Head of caudate nucleus (tissue), 42 donors: ENCODE data around the gene MRAS.
"Not testable (repeated sequence)": the region's sequence is repeated elsewhere in the genome, so short reads cannot be mapped to it uniquely, and the experiment has no call there.

Source experiments
- DNase-seq, 42 donors: peaks; one replicate each; pipeline versions ENCODE4 v3.0.0 to v3.0.0-alpha.2; 2020 to 2021; ENCODE audit warnings: mixed read lengths in 7 of 42
- intact Hi-C: fragments of 100-400 bp; cut with DNase I; formaldehyde crosslinking; loops from one replicate; pipeline ENCODE4 v1.15.0; 2022

MRAS gene

GRCh38 chr3:138401834-138402233 lies 53.5 kb downstream of the MRAS start:
- intact Hi-C loops: loop anchor here (10.0 kb wide), 1 partner anchor 57 kb away; the partner anchor contains the start of gene MRAS

DNA sequence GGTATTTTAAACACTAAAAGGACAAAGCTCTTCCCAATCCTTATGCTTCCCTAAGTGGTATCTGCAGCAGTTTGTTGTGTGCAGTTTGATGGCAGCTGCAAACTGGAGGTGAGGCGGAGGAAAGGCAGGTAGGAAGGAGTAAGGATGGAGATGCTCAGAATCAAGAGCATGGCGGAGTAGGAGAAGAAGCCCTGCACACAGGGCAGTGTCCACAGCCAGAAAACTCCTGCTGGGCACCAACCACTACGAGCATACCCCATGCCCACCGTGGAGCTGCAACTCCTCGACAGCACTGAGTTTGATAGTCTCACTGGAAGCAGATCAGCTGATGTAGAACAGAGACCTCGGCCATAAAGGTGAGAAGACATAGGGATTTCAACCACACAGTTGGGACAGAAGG lies 55.7 kb downstream of the MRAS start:
- intact Hi-C loops: loop anchor here (10.0 kb wide), 1 partner anchor 59 kb away; the partner anchor contains the start of gene MRAS
- peak in 2 of 42 donors; percentile 1 to 8 for DNase-seq

More at GRCh38 chr3:138401834-138402233, 53.5 kb downstream of the MRAS start:
- DNase-seq: peak in 1 of 42 donors; percentile 2

DNA sequence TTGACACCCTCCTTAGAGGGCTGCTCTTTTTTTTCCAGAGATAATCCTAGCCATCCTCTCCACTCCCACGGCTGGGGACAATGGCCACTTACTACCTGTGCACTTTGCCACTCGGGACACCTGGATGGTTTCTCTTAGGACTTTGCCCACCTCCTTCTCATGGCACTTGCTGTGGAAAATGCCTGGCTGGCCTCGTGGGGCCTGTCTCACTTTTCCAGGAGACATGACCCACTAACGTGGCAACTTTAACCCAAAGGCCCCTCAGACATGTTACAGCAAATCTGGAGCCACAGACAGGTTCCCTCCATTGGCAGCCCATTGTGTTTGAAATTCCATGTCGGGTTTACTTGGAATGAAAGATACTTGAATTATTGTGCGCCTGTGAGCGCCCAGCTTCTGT lies 56.6 kb downstream of the MRAS start:
- intact Hi-C loops: loop anchor here (10.0 kb wide), 1 partner anchor 60 kb away; the partner anchor contains the start of gene MRAS
- DNase-seq: peak in 2 of 42 donors; percentile 5 to 9

- intact Hi-C loops: loop anchor here (10.0 kb wide), 1 partner anchor 61 kb away; the partner anchor contains the start of gene MRAS
- DNase-seq: peak in 1 of 42 donors; percentile 12
Observed at GRCh38 chr3:138405486-138405885, 57.1 kb downstream of the MRAS start.

GRCh38 chr3:138406606-138407005 lies 58.2 kb downstream of the MRAS start:
- intact Hi-C loops: loop anchor here (10.0 kb wide), 1 partner anchor 62 kb away; the partner anchor contains the start of gene MRAS
- peak in 1 of 42 donors; percentile 12 for DNase-seq

DNA sequence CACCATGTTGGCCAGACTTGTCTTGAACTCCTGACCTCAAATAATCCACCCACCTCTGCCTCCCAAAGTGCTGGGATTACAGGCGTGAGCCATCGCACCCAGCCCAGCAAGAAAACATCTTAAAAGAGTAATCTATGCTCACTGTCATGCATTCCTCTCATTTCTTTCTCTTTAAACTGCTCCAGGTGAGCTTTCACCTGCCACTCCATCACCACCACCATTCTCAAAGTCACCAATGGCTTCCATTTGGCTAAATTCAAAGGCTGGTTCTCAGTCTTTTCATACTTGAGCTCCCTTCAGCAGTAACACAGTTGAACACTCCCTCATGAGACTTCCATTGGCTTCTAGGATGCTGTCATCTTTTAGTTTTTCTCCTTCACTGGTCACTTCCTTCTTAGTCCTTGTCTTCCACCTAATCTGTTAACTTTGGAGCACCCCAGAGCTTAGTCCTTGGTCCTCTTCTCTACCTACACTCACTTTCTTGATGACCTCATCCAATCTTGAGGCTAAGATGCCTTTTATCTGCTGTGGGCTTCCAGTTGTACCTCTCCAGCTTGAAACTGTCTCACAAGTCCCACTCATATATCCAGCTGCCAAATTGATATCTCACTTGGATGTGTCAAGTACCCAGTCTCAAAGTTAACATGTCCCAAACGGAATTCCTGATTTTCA lies 59.0 kb downstream of the MRAS start:
- intact Hi-C loops: loop anchor here (10.0 kb wide), 1 partner anchor 63 kb away; the partner anchor contains the start of gene MRAS

DNA sequence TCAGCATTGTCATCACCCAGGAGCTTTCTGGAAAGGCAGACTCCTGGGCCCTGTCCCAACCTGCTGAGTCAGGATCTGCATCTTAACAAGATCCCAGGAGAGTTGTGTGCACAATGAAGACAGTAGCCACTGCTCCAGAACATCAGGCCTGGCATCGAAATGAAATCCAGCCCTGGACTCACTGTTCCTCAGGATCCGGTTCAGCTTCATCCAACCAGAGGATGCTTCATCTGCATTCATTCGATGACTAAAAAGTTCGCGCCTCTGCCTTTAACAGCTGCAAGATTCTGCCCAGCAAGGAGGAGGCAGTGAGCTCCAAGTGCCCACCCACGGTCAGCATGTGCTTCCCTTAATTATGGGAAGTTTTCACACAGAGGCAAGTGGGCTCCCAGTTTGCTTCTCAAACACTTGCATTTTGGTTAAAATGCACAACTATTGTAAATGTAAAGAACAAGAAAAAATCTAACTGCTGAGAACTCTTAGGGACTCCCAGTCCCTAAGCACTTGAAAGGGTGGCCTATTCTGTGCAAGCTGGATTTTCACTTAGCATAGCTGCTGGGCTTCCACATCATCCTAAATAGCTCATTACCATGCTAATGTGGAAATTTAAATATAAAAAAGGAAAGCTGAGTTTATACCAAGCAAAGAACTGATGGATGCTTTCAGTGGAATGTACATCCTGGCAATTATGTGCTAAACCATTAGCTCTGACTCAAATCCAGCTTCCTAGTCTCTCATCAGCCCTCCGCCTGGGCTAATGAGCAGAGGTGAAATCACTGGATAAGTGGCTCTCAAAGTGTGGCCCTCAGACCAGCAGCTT lies 60.6 kb downstream of the MRAS start:
- DNase-seq: peak in 18 of 42 donors; percentile 5 to 65 (median 36)
- intact Hi-C loops: loop anchor here (10.0 kb wide), 1 partner anchor 64 kb away; the partner anchor contains the start of gene MRAS

More for the DNA sequence above, 59.0 kb downstream of the MRAS start:
- peak in 1 of 42 donors; percentile 13 for DNase-seq

DNA sequence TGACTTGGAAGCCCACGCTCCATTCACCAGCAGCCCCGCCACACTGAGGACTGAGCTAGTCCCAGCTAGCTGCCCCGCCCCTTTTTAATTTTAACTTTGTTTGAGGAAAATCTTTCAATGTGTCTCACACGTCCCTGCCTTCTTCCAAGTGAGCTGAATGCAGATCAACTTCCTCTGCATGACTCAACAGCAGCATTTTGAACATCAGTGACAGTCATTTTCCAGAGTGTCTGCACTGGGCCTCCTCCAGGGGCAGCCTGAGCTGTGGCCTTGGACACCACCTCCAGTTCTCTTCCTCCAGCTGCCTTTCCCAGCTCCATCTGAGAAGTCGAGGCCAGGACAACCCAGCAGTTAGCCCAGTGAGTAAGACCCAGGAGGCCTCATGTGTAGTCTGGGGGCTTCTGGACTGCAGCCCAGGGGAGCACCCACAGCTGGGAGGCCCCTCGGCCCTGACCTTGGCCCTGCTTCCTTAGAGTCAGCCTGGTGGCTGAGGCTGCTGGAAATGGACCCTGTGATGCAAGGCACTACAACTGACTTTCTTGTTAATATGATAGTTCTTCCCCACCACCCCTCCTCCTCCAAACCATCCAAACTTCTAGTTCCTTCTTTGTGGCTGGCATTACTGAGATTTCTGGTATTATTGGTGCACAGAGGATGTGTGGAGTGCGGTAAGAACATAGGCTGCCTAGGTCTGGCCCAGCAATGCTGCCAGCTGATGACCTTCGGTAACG lies 64.6 kb downstream of the MRAS start:
- intact Hi-C loops: no loop called here
- peak in 23 of 42 donors; percentile 19 to 75 (median 46) for DNase-seq

- intact Hi-C loops: not testable (repeated sequence)
- DNase-seq: peak in 1 of 42 donors; percentile 1
Observed at GRCh38 chr3:138416236-138416635, 67.9 kb downstream of the MRAS start.

GRCh38 chr3:138417559-138417982 lies 69.2 kb downstream of the MRAS start:
- intact Hi-C loops: no loop called here
- DNase-seq: peak; percentile 70 to 91 (median 83)

DNA sequence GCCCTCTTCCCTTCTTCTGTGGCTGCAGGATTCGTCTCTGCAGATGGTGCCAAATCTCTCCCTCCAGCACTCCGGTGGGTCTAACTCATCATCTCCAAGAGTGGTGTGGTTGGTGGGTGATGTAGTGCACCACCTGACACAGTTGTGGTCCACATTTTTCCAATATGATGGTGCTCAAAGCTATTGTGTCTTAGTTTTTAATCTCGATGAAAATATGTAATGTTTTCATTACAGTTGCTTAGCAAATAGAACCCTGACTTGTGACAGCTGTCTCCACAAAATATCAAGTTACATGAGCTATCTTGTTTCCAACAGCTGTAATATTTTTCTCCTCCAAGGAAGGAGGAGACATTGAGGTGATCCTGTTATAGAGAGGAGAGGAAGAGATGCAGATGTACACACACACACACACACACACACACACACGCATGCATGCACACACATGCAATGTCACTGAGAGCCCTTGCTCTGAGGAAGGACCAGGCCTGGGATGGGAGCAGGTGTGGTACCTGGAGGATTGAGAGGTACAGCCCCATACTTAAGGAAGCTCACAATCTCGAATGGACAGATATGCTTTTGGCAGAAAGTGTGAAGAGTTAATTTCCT lies 70.3 kb downstream of the MRAS start:
- intact Hi-C loops: no loop called here
- DNase-seq: no peak

- no peak for DNase-seq
- intact Hi-C loops: no loop called here
Observed at GRCh38 chr3:138423316-138423715, 74.9 kb downstream of the MRAS start.

DNA sequence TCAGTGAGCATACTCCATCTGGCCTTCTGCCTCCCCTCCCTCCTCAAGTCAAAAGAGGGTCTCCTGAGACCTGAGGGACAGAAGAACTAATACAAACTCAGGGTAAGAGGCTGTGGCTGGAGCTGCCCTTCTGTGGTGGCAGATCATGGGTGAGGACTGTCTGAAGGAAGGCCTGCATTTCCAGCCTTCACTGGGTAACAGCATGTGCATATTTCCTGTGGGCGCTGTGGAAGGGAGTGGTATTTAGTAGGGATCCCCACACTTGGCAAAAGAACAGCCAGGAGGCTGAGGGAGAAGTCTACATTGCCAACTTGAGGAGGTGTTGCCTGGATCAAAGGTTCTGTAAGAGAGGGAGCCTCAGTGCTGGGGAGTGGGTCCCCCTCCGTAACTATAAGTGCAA lies 75.9 kb downstream of the MRAS start:
- peak in 1 of 42 donors; percentile 5 for DNase-seq
- intact Hi-C loops: no loop called here

GRCh38 chr3:138426211-138426610 lies 77.8 kb downstream of the MRAS start:
- intact Hi-C loops: no loop called here
- DNase-seq: peak in 2 of 42 donors; percentile 14 to 15

DNA sequence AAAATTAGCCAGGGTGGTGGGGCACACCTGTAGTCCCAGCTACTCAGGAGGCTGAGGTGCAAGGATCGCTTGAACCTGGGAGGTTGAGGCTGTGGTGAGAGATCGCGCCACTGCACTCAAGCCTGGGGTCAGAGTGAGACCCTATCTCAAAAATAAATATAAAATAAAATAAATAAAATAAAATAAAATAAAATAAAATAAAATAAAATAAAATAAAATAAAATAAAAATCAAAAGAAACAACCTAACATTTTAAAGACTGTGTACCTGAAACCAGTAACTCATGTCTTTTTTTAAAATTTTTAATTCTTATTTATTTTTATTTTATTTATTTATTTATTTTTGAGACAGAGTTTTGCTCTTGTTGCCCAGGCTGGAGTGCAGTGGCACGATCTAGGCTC lies 78.4 kb downstream of the MRAS start:
- intact Hi-C loops: not testable (repeated sequence)
- peak in 1 of 42 donors; percentile 7 for DNase-seq

DNA sequence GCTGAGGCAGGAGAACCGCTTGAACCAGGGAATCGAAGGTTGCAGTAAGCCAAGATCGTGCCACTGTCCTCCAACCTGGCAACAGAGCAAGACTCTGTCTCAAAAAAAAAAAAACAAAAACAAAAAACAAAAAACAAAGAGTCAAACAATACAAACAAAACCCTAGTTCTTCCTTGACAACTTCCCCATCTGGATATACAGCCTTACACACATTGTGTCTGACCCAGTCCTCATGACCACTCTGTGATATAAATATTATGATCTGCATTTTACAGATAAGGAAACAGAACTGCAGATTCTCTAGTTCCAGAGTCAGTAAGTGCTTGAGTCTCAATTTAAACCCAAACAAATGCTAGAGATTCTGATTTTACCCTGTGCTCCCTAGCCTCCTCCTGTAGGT lies 81.3 kb downstream of the MRAS start:
- intact Hi-C loops: no loop called here
- no peak for DNase-seq

DNA sequence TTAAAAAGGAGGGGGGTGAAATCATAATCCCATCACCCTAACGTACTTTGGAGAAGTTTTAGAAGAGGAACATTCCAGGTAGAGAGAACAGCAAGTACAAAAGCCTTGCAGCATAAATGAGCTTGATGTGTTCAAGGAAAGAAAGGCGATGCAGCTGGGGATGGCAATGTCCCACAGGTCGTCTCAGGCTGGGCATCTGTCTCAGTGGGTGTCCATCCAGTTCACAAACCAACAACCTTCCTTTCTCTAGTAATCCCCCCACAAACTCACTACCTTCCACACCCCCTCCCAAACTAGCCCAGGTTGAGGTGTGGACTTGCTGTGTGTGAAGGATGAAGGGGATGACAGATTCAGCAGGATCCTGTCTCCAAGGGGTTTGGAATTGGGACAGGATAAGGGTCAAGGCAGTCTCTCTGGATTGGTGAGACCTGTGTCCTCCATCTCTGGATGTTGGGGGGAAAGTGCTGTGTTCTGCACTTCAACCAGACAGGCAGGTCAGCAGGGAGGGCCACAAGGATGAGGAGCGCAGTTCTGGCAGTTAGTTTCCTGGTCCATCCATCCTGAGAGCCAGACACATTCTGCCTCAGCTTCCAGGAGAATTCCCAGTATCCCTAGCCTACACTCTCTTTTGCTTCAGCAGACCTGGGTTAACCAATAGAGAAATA lies 84.3 kb downstream of the MRAS start:
- DNase-seq: peak in 3 of 42 donors; percentile 2 to 11 (median 9)
- intact Hi-C loops: no loop called here

- DNase-seq: peak in 3 of 42 donors; percentile 7 to 28 (median 19)
- intact Hi-C loops: no loop called here
Observed at GRCh38 chr3:138433892-138434275, 85.5 kb downstream of the MRAS start.
